Sigmoid colon (tissue), 7 donors: ENCODE data around the gene LAMTOR4. TPM values are rescaled to one million over a fixed set of nuclear protein-coding genes. Genes with fewer than 3 reads are reported as not detected.
A peak's percentile ranks its signal among the peaks of the same experiment; 100 is the strongest.

ENCODE experiments used
- DNase-seq: peaks from one replicate; pipeline ENCODE4 v3.0.0-alpha.2; 2019
- H3K27ac ChIP-seq, 4 donors: fragments of 200-600 bp; sonication (generic); one replicate each; pipeline ENCODE4 v1.5.1; 2016 to 2019; ENCODE audit warnings: mild to moderate bottlenecking in 1 of 4
- H3K27me3 ChIP-seq, 3 donors: fragments of 200-600 bp; sonication (generic); one replicate each; pipeline ENCODE4 v1.5.1; 2019; ENCODE audit warnings: mild to moderate bottlenecking in 1 of 3
- H3K36me3 ChIP-seq, 4 donors: fragments of 200-600 bp; sonication (generic); one replicate each; pipeline ENCODE4 v1.5.1; 2016 to 2019
- H3K4me1 ChIP-seq, 4 donors: fragments of 200-600 bp; sonication (generic); one replicate each; pipeline ENCODE4 v1.5.1; 2017 to 2019
- H3K4me3 ChIP-seq, 4 donors: fragments of 200-600 bp; sonication (generic); one replicate each; pipeline ENCODE4 v1.5.1; 2017 to 2019; ENCODE audit warnings: mild to moderate bottlenecking in 2 of 4, moderate library complexity in 1 of 4
- H3K9me3 ChIP-seq, 4 donors: fragments of 200-600 bp in 3 of 4; sonication (generic) in 3 of 4; one replicate each; pipeline versions ENCODE4 v1.5.1 to v1.6.1; 2013 to 2019
- EP300 ChIP-seq, 4 donors: sonication (generic); formaldehyde crosslinking; IDR thresholded peaks; one replicate each; pipeline ENCODE4 v1.6.1; 2017; ENCODE audit warnings: antibody characterized with exemption in 4 of 4
- POLR2A ChIP-seq, 2 donors: fragments of 450-650 bp; IDR thresholded peaks; one replicate each; pipeline ENCODE4 v1.6.1; 2016; ENCODE audit warnings: antibody characterized with exemption in 2 of 2, mild to moderate bottlenecking in 2 of 2, moderate library complexity in 2 of 2
- POLR2AphosphoS5 ChIP-seq, 4 donors: sonication (generic); formaldehyde crosslinking; IDR thresholded peaks; one replicate each; pipeline ENCODE4 v1.6.1; 2017; ENCODE audit warnings: antibody characterized with exemption in 4 of 4
- WGBS, 2 donors: extraction: QIAGEN DNeasy Blood & Tissue Kit; methylation state at CpG; one replicate each; pipeline ENCODE4 v1.1.7; 2013; 5-methylcytosine and 5-hydroxymethylcytosine counted together
- intact Hi-C: fragments of 100-400 bp; cut with DNase I; formaldehyde crosslinking; loops from one replicate; pipeline ENCODE4 v1.15.1; 2023
- polyA plus RNA-seq, 3 donors: library from polyadenylated mRNA; stranded (reverse); fragments of 200-250 nt; gene quantifications; one replicate each; pipeline ENCODE4 v1.2.3, GENCODE V29; 2013
- total RNA-seq, 4 donors: library from RNA; depleted of rRNA; stranded (reverse); fragments of >200 nt; gene quantifications; one replicate each; pipeline ENCODE4 v1.1.0, GENCODE V29; 2016
- TF ChIP-seq, protein P1 (sequence below), 4 experiments: fragments of 450-650 bp in 3 of 4; fragments of 200-600 bp in 1 of 4; IDR thresholded peaks; one replicate each; pipeline ENCODE4 v1.5.1; 2016 to 2019; ENCODE audit warnings: antibody characterized with exemption in 4 of 4, mild to moderate bottlenecking in 3 of 4, moderate library complexity in 2 of 4
- donor health status: healthy with polysubstance abuse.
- donor health status: Bipolar disorder and iron deficiency.
- donor health status: healthy.

LAMTOR4 gene
- total and polyA plus RNA-seq, 7 donors, result 222 to 626 (median 309) TPM

DNA sequence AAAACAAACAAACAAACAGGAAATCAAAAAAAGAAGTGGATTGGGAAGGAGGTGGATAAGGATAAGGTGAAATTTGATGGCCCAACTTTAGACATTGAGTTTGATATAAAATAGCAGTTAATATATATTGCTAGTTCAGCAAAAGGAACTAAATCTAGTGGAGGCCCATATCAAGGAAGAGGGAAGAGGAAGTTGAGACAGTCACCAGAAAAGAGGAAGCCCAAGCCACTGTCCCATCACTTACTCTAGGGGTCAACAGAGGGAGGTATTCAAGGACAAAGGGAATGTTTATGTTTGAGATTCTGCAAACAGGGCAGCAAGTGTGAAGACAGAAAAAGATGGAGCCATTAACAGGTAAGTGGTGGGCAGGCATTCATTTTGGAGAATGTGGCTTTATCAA lies 3.7 kb downstream of the LAMTOR4 start:
- no peak for DNase-seq
- intact Hi-C loops, result no loop called here
- Histone ChIP-seq H3K27ac (no peak overlapping the region), H3K27me3 (no peaks in the 10 kb centered on the region), H3K4me1 (peaks cover 0 to 30% (median 22%) of the 10 kb centered on the region in 4 donors), H3K4me3 (no peak overlapping the region), H3K9me3 (no peaks in the 10 kb centered on the region), H3K36me3 (peaks cover 0 to 50% (median 22%) of the 10 kb centered on the region in 4 donors)
- TF ChIP-seq, protein P1, sequence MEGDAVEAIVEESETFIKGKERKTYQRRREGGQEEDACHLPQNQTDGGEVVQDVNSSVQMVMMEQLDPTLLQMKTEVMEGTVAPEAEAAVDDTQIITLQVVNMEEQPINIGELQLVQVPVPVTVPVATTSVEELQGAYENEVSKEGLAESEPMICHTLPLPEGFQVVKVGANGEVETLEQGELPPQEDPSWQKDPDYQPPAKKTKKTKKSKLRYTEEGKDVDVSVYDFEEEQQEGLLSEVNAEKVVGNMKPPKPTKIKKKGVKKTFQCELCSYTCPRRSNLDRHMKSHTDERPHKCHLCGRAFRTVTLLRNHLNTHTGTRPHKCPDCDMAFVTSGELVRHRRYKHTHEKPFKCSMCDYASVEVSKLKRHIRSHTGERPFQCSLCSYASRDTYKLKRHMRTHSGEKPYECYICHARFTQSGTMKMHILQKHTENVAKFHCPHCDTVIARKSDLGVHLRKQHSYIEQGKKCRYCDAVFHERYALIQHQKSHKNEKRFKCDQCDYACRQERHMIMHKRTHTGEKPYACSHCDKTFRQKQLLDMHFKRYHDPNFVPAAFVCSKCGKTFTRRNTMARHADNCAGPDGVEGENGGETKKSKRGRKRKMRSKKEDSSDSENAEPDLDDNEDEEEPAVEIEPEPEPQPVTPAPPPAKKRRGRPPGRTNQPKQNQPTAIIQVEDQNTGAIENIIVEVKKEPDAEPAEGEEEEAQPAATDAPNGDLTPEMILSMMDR (IDR thresholded peaks at IDR 0.05), result no peak
- TF ChIP-seq POLR2A (IDR thresholded peaks at IDR 0.05), result no peak
- TF ChIP-seq EP300 (IDR thresholded peaks at IDR 0.05), result no peak
- no peak for TF ChIP-seq POLR2AphosphoS5 (IDR thresholded peaks at IDR 0.05)

DNA sequence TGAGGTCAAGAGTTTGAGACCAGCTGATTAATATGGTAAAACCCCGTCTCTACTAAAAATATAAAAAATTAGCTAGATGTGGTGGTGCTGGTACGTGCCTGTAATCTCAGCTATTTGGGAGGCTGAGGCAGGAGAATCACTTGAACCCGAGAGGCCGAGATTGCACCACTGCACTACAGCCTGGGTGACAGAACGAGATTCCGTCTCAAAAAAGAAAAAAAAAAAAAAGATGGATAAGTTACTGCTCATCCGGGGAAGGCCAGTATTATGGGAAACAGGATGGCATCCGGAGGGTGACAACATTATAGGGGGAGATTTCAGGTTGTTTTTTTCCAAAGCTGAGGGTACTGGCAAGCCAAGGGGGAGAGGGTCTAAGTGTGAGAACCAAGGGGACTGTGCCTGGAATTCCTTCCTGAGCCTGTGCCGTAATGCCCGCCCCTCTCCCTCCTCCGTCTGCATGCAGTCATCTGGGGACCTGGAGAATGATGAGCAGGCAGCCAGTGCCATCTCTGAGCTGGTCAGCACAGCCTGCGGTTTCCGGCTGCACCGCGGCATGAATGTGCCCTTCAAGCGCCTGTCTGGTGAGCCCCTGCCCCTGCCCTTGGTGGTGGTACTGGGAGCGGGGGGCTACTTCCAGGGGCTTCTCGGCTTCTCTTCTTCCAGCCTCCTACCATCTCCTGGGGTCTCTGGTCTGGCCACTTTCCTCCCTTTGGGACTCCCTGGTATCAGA lies 4.4 kb downstream of the LAMTOR4 start:
- H3K27ac ChIP-seq, result peak overlapping the region in 1 of 4 donors; percentile 13
- no peak for DNase-seq
- H3K4me1 ChIP-seq, result peaks cover 0 to 35% (median 26%) of the 10 kb centered on the region in 4 donors
- no peak overlapping the region for H3K4me3 ChIP-seq
- H3K36me3 ChIP-seq, result peaks cover 0 to 50% (median 22%) of the 10 kb centered on the region in 4 donors
- intact Hi-C loops, result no loop called here
- no peak for TF ChIP-seq POLR2AphosphoS5 (IDR thresholded peaks at IDR 0.05)
- WGBS, 2 donors, result 72 to 90% methylated on average over 18 of the region's 18 CpGs
- H3K27me3 ChIP-seq, result no peaks in the 10 kb centered on the region
- H3K9me3 ChIP-seq, result no peaks in the 10 kb centered on the region

DNA sequence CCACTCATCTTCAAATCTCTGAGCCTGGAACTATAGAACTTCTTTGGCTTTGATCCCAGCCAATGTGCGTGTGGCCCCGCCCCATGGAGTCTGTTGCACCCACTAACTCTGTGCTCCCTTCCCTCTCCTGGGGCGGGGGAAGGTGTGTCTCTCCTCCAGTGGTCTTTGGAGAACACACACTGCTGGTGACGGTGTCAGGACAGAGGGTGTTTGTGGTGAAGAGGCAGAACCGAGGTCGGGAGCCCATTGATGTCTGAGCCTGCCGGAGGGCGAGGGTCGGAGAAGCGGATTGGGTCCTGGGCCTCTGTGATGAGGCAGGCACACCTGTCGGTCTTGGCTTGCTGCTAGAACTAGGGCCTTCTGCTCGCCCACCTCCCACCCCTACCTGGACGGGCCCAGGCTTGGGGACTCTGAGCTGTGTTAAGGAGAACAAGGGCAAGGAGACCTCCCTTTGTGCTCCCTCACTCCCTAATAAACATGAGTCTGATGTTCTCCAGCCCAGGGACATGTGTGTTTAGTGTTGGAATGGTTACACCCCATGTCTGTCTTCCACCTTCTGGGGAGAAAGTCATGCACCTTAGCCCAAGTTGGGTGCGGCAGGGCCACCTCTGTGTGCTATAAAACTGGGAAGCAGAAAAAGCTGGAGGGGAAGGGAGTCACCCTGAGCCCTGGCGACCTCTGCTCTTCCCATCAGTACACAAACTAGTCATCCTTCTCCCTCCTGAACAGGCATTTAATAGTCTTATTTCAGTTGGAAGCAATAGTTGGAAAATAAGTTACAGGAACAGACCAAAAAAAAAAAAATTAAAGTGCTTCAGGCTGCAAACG lies 5.2 kb downstream of the LAMTOR4 start:
- Histone ChIP-seq H3K27ac (peak overlapping the region in 2 of 4 donors; percentile 2 to 36), H3K4me3 (no peak overlapping the region), H3K36me3 (peaks cover 0 to 50% (median 22%) of the 10 kb centered on the region in 4 donors), H3K27me3 (no peaks in the 10 kb centered on the region), H3K4me1 (peaks cover 0 to 35% (median 25%) of the 10 kb centered on the region in 4 donors), H3K9me3 (no peaks in the 10 kb centered on the region)
- no peak for TF ChIP-seq EP300 (IDR thresholded peaks at IDR 0.05)
- intact Hi-C loops, result no loop called here
- no peak for DNase-seq
- 16 to 64% methylated on average over 16 of the region's 16 CpGs for WGBS, 2 donors

DNA sequence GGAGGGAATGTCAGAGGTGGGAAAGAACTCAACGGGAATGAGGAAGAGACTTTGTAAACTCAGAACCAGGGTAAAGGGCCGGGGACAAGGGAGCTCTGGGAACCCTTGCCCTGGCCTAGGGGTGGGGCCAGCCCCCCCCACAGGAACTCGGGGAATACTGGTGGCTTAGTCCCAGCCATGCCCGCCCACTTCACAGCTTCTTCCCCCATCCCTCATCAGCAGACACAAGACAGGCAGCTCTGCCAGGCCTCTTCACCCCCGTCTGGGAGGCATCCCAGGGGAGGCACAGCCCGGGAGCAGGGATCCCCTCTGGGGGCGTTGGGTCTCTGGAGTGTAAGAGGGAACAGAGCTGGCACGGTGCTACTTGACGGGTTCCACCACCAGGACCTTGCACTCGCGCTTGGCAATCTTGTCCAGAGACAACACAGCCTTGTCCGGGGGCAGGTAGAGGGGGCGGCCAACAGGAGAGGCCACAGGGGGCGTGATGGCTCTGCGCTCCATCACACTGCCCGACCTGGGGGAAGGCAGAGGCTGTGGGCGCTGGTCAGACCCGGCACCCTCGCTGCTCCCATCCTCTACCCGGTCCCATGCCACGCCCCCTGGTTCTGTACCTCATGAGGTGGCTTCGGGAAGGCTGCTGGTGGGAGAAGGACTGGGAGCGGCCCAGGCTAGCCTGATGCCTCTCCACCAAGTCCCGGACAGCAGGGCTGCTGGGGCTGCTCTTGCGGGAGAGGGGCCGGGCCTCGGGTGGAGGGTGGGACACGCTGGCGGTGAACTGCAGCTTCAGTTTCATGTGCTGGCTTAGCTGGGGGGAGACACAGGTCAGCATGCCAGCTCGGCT lies 6.2 kb downstream of the LAMTOR4 start:
- no peak overlapping the region for H3K4me3 ChIP-seq
- peaks cover 0 to 50% (median 22%) of the 10 kb centered on the region in 4 donors for H3K36me3 ChIP-seq
- H3K27me3 ChIP-seq, result no peaks in the 10 kb centered on the region
- no peaks in the 10 kb centered on the region for H3K9me3 ChIP-seq
- 35 to 74% methylated on average over 30 of the region's 30 CpGs for WGBS, 2 donors
- DNase-seq, result no peak
- intact Hi-C loops, result no loop called here
- TF ChIP-seq, protein P1 (IDR thresholded peaks at IDR 0.05), result no peak
- TF ChIP-seq EP300 (IDR thresholded peaks at IDR 0.05), result no peak
- no peak for TF ChIP-seq POLR2AphosphoS5 (IDR thresholded peaks at IDR 0.05)
- TF ChIP-seq POLR2A (IDR thresholded peaks at IDR 0.05), result no peak
- peaks cover 0 to 30% (median 19%) of the 10 kb centered on the region in 4 donors for H3K4me1 ChIP-seq
- H3K27ac ChIP-seq, result peak overlapping the region in 1 of 4 donors; percentile 36

DNA sequence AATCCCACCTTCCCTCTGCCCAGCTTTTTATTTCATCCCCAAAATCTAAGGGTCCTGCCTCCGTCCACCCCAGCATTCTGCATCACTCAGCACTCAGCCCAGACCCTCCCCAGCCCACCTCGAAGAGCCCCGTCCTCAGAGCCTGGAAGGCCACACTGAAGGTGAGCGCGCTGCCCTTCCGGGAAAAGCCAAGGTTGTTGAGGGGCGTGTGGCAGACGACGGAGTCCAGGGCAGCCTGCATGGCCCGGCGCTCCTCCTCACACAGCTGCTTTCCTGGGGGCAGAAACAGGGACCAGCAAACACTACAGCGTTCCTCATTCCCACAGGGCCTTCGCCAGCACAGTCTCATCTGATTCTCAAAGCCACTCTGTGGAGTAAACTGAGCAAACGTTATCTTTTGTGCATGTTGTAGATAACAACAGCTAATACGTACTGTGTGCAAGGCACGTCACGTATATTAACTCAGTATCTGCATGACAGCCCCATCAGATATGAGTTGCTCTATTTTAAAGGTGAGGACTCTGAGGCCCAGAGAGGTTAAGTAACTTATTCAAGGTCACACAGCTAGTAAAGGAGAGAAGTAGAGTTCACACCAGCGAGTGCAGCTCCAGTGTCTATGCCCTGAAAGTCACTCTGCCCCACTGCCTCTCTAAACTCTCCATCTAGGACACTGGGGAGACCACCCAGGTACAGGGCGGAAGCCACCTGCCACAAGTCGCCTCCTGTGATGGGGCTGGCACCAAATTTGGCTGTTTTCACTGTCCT lies 7.0 kb downstream of the LAMTOR4 start:
- intact Hi-C loops, result no loop called here
- DNase-seq, result no peak
- 68 to 85% methylated on average over 20 of the region's 20 CpGs for WGBS, 2 donors
- H3K4me1 ChIP-seq, result peaks cover 0 to 28% (median 16%) of the 10 kb centered on the region in 4 donors
- peaks cover 0 to 50% (median 22%) of the 10 kb centered on the region in 4 donors for H3K36me3 ChIP-seq
- TF ChIP-seq EP300 (IDR thresholded peaks at IDR 0.05), result no peak
- TF ChIP-seq, protein P1 (IDR thresholded peaks at IDR 0.05), result no peak
- TF ChIP-seq POLR2AphosphoS5 (IDR thresholded peaks at IDR 0.05), result no peak
- no peak for TF ChIP-seq POLR2A (IDR thresholded peaks at IDR 0.05)
- no peaks in the 10 kb centered on the region for H3K9me3 ChIP-seq
- H3K27ac ChIP-seq, result no peak overlapping the region
- H3K27me3 ChIP-seq, result no peaks in the 10 kb centered on the region
- no peak overlapping the region for H3K4me3 ChIP-seq
